Measurements from ENCODE around the gene FGFR3.

DNA sequence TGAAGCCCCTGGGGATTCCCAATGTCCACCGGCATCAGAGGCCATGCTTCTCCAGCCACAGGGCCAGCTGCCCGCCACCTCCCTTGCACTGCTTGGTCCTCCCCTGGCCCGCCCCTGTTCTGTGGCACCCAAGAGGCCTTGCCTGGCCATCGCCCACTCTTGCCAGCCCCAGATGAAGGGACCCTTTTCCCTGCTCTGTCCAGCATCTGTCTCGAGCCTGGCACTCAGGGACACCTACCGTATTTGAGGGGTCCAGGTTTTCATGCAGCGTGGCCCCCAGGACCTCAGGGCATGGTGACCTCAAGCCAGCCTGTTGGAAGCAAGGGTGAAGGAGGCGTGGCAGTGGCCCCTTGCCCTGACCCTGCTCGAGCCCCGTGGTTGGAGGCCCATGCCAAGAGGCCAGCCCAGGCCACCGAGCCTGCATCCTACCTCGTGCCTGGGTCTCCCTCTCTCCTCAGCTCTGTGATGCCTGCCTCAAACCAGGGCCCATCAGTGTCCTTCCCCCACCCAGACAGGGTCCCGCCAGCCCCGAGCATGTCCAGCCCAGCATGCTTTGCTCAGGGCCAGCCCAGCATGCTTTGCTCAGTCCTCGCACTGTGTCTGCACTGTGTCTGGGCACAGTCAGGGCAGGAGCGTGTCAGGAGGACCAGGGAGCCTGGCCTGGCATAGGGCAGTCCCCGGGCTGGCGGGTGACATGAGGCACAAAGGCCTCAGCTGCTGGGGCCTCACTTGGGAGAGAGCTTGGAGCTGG, 14.3 kb upstream of the FGFR3 start:
- TF ChIP-seq, protein P1, sequence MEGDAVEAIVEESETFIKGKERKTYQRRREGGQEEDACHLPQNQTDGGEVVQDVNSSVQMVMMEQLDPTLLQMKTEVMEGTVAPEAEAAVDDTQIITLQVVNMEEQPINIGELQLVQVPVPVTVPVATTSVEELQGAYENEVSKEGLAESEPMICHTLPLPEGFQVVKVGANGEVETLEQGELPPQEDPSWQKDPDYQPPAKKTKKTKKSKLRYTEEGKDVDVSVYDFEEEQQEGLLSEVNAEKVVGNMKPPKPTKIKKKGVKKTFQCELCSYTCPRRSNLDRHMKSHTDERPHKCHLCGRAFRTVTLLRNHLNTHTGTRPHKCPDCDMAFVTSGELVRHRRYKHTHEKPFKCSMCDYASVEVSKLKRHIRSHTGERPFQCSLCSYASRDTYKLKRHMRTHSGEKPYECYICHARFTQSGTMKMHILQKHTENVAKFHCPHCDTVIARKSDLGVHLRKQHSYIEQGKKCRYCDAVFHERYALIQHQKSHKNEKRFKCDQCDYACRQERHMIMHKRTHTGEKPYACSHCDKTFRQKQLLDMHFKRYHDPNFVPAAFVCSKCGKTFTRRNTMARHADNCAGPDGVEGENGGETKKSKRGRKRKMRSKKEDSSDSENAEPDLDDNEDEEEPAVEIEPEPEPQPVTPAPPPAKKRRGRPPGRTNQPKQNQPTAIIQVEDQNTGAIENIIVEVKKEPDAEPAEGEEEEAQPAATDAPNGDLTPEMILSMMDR (IDR thresholded peaks at IDR 0.05): no peak
- TF ChIP-seq POLR2A (IDR thresholded peaks at IDR 0.05): no peak

All from heart left ventricle (tissue), 13 donors.